Eye (tissue), 1 donor: ENCODE measurements around the gene PSPC1.

Experiments used
- DNase-seq: peaks from one replicate; pipeline ENCODE4 v3.0.0-alpha.2; 2015

Gene PSPC1

GRCh38 chr13:19670147-19670546 is 112.6 kb downstream of the PSPC1 start:
- DNase-seq: no peak

GRCh38 chr13:19668778-19669177 is 114.0 kb downstream of the PSPC1 start:
- DNase-seq: no peak

GRCh38 chr13:19665427-19665859 is 117.3 kb downstream of the PSPC1 start:
- DNase-seq: no peak

GRCh38 chr13:19664481-19665230 is 118.1 kb downstream of the PSPC1 start:
- no peak for DNase-seq

- no peak for DNase-seq
Measured at GRCh38 chr13:19663416-19663979, 119.2 kb downstream of the PSPC1 start.

GRCh38 chr13:19661561-19661960 is 121.2 kb downstream of the PSPC1 start:
- DNase-seq: no peak

- DNase-seq: no peak
Measured at GRCh38 chr13:19661126-19661525, 121.6 kb downstream of the PSPC1 start.

- DNase-seq: no peak
Measured at GRCh38 chr13:19658831-19659230, 123.9 kb downstream of the PSPC1 start.

GRCh38 chr13:19657872-19658591 is 124.7 kb downstream of the PSPC1 start:
- no peak for DNase-seq
